Measurements from ENCODE around the gene CFL1.

- TF ChIP-seq CTCF (IDR thresholded peaks at IDR 0.05) (no peak), POLR2A (IDR thresholded peaks at IDR 0.05) (no peak), EP300 (IDR thresholded peaks at IDR 0.05) (no peak)
These were observed 4.3 kb upstream of the CFL1 start for GRCh38 chr11:65862191-65862735.

Measured in ovary (tissue), 3 donors.